Stimulated activated naive CD8-positive, alpha-beta T cell treated with anti-CD3 and anti-CD28 coated beads, Interleukin-15, Interleukin-2, amounts not matched to agents 100 ng/mL and 50 ng/mL, for 24 hours (primary cell): ENCODE measurements around the gene GFRA3.
"Not testable (repeated sequence)": the region's sequence is repeated elsewhere in the genome, so short reads cannot be mapped to it uniquely, and the experiment has no call there.

Experiments used
- H3K27ac Mint-ChIP-seq: one replicate; pipeline ENCODE4 v1.8.0; 2021; ENCODE audit warnings: mild to moderate bottlenecking, mixed read lengths
- H3K27me3 Mint-ChIP-seq: one replicate; pipeline ENCODE4 v1.8.0; 2021; ENCODE audit warnings: mixed read lengths
- H3K36me3 Mint-ChIP-seq: one replicate; pipeline ENCODE4 v1.8.0; 2021; ENCODE audit warnings: low read depth, mixed read lengths
- H3K4me1 Mint-ChIP-seq: one replicate; pipeline ENCODE4 v1.8.0; 2021; ENCODE audit warnings: low read depth, mixed read lengths
- H3K4me3 Mint-ChIP-seq: one replicate; pipeline ENCODE4 v1.8.0; 2021; ENCODE audit warnings: mild to moderate bottlenecking, mixed read lengths
- H3K9me3 Mint-ChIP-seq: one replicate; pipeline ENCODE4 v1.8.0; 2021; ENCODE audit warnings: mixed read lengths

GFRA3 gene

GRCh38 chr5:138271281-138271680 is 3.1 kb downstream of the GFRA3 start:
- peaks cover 9% of the 10 kb centered on the region for H3K4me1 Mint-ChIP-seq
- no peak overlapping the region for H3K4me3 Mint-ChIP-seq
- H3K27me3 Mint-ChIP-seq = peaks cover 44% of the 10 kb centered on the region
- no peak overlapping the region for H3K27ac Mint-ChIP-seq
- no peaks in the 10 kb centered on the region for H3K9me3 Mint-ChIP-seq
- H3K36me3 Mint-ChIP-seq = no peaks in the 10 kb centered on the region

DNA sequence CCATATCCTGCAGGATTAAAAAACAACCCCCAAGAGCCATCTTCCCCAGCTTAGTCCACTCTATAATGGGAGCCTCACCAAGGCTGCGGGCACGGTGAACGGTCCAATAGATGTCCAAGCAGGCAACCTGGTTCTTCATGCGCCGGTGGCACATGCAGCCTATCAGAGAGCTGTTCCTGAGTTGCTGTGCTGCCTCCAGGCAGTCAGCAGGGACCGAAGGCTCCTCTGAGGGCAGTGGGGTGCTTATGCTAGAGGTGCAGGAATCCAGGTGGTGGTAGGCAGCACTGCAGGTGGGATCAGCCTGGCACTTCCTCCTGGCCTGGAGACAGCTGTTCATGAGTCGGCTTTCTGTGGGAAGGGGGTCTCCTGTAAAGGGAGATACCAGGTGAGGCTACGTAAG is 10.2 kb downstream of the GFRA3 start:
- Mint-ChIP-seq H3K27ac (no peak overlapping the region), H3K9me3 (no peaks in the 10 kb centered on the region), H3K27me3 (peaks cover 28% of the 10 kb centered on the region), H3K4me1 (peaks cover 8% of the 10 kb centered on the region), H3K36me3 (no peaks in the 10 kb centered on the region), H3K4me3 (no peak overlapping the region)

- no peak overlapping the region for H3K27ac Mint-ChIP-seq
- peaks cover 8% of the 10 kb centered on the region for H3K4me1 Mint-ChIP-seq
- H3K36me3 Mint-ChIP-seq = no peaks in the 10 kb centered on the region
- H3K9me3 Mint-ChIP-seq = no peaks in the 10 kb centered on the region
- H3K27me3 Mint-ChIP-seq = peaks cover 28% of the 10 kb centered on the region
- no peak overlapping the region for H3K4me3 Mint-ChIP-seq
Observed at GRCh38 chr5:138263581-138263980, 10.8 kb downstream of the GFRA3 start.

- Mint-ChIP-seq H3K27me3 (peaks cover 8% of the 10 kb centered on the region), H3K4me3 (no peak overlapping the region), H3K36me3 (no peaks in the 10 kb centered on the region), H3K4me1 (peaks cover 7% of the 10 kb centered on the region), H3K27ac (no peak overlapping the region), H3K9me3 (no peaks in the 10 kb centered on the region)
Observed at GRCh38 chr5:138258704-138259292, 15.6 kb downstream of the GFRA3 start.

DNA sequence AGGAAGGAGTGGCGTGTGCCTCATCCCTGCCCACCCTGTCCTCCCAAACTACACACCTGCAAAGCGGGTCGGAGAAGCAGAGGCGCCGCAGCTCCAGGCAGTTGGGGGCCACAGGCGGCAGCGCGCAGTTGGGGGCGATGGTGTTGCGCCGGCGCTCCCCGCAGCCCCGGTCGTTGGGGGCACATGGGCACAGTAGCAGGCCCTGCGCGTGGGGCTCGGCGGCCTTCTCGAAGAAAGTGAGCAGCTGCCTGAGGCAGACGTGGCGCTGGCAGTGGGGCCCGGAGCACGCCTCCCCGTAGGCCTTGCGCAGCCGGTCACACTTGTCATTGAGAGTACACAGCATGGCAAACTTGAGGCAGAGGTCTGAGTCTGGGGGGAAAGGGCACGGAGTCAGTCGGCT is 16.8 kb downstream of the GFRA3 start:
- no peak overlapping the region for H3K4me3 Mint-ChIP-seq
- H3K9me3 Mint-ChIP-seq = no peaks in the 10 kb centered on the region
- no peak overlapping the region for H3K27ac Mint-ChIP-seq
- no peaks in the 10 kb centered on the region for H3K36me3 Mint-ChIP-seq
- peaks cover 8% of the 10 kb centered on the region for H3K27me3 Mint-ChIP-seq
- no peaks in the 10 kb centered on the region for H3K4me1 Mint-ChIP-seq

- no peaks in the 10 kb centered on the region for H3K36me3 Mint-ChIP-seq
- no peaks in the 10 kb centered on the region for H3K9me3 Mint-ChIP-seq
- H3K4me1 Mint-ChIP-seq = no peaks in the 10 kb centered on the region
- no peak overlapping the region for H3K4me3 Mint-ChIP-seq
- no peak overlapping the region for H3K27ac Mint-ChIP-seq
- peaks cover 9% of the 10 kb centered on the region for H3K27me3 Mint-ChIP-seq
Observed at GRCh38 chr5:138252944-138253343, 21.5 kb downstream of the GFRA3 start.

GRCh38 chr5:138247800-138248199 is 26.6 kb downstream of the GFRA3 start:
- not testable (repeated sequence) for H3K36me3 Mint-ChIP-seq, H3K4me3 Mint-ChIP-seq, H3K27ac Mint-ChIP-seq, H3K4me1 Mint-ChIP-seq, H3K9me3 Mint-ChIP-seq
- H3K27me3 Mint-ChIP-seq = peaks cover 26% of the 10 kb centered on the region

DNA sequence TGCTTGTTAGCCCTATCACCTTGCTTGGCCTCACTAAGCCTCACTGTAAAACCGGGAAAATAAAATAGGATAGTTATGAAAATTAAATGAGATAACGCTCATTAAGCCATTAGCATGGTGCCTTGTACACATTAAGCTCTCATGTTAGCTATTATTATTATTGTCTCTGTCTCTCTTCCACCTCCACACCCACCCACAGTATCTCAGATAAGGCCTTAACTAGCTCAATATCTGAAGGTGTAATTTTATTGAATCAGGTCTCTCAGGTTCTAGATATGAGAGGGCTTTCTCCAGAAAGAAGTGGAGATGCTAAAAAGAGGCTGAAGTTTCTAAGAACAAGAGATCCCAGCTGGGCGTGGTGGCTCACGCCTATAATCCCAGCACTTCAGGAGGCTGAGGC is 27.6 kb downstream of the GFRA3 start:
- no peaks in the 10 kb centered on the region for H3K9me3 Mint-ChIP-seq
- H3K4me3 Mint-ChIP-seq = no peak overlapping the region
- no peak overlapping the region for H3K27ac Mint-ChIP-seq
- H3K27me3 Mint-ChIP-seq = peaks cover 32% of the 10 kb centered on the region
- H3K4me1 Mint-ChIP-seq = no peaks in the 10 kb centered on the region
- H3K36me3 Mint-ChIP-seq = no peaks in the 10 kb centered on the region

GRCh38 chr5:138246334-138246733 is 28.1 kb downstream of the GFRA3 start:
- H3K4me1 Mint-ChIP-seq = peaks cover 4% of the 10 kb centered on the region
- H3K36me3 Mint-ChIP-seq = no peaks in the 10 kb centered on the region
- no peak overlapping the region for H3K4me3 Mint-ChIP-seq
- H3K9me3 Mint-ChIP-seq = no peaks in the 10 kb centered on the region
- no peak overlapping the region for H3K27ac Mint-ChIP-seq
- peaks cover 36% of the 10 kb centered on the region for H3K27me3 Mint-ChIP-seq

- H3K36me3 Mint-ChIP-seq = no peaks in the 10 kb centered on the region
- peaks cover 42% of the 10 kb centered on the region for H3K27me3 Mint-ChIP-seq
- no peaks in the 10 kb centered on the region for H3K9me3 Mint-ChIP-seq
- peaks cover 10% of the 10 kb centered on the region for H3K4me1 Mint-ChIP-seq
- no peak overlapping the region for H3K27ac Mint-ChIP-seq
- H3K4me3 Mint-ChIP-seq = no peak overlapping the region
Observed at GRCh38 chr5:138245717-138246116, 28.7 kb downstream of the GFRA3 start.

DNA sequence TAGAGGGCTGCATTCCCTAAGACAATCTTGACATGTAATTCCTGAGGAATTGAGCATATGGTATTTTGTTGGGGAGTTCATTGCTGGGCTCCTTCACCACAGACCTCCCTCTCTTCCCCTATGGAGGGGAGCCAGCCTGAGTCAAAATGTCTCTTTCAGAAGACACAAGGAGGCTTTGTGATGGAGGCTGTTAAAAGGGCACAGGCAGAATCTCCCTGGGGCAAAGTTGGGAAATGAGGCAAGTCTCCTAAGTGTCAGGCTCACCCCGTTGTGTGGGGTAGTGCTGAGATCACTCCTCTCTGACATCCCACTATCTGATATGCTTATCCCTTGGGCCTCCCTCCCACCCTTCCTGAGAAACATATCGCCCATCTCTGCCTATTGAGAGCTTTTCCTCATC is 30.6 kb downstream of the GFRA3 start:
- H3K4me1 Mint-ChIP-seq = peaks cover 20% of the 10 kb centered on the region
- H3K9me3 Mint-ChIP-seq = no peaks in the 10 kb centered on the region
- no peaks in the 10 kb centered on the region for H3K36me3 Mint-ChIP-seq
- peaks cover 53% of the 10 kb centered on the region for H3K27me3 Mint-ChIP-seq
- no peak overlapping the region for H3K4me3 Mint-ChIP-seq
- H3K27ac Mint-ChIP-seq = no peak overlapping the region

- peaks cover 60% of the 10 kb centered on the region for H3K27me3 Mint-ChIP-seq
- no peak overlapping the region for H3K27ac Mint-ChIP-seq
Observed at GRCh38 chr5:138241688-138242571, 32.5 kb downstream of the GFRA3 start.

DNA sequence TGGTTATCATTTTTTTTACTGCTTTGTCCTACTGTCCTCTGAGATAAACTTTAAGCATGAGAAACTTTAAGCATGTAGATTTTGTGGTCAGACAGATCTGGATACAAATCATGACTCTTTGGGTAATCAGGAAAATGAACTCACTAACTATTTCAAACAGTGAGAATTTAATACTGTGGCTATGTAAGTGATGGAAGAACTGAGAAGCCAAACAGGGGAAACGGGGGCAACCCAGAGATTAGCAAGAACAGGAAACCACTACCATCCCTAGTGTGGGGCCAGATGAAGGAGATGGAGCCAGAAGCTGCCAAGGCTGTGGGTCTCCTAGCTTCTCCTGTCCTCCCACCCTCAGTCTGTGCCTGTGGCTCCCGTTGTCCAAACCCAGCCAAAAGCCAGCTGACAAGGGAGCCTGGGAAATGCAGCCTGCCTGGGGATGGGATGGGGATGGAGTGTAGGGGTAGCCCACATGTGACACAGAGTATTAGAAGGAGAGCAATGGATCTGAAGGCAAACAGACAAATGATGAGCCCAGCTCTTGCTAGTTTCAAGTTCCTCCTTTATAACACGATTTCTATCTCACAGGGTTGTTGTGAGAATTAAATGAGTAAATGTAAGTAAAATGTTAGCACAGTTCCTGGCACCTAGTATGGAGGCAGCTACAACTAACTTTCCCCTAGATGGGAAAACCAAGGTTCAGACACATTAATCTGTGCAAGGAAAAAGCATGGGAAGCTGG is 33.6 kb downstream of the GFRA3 start:
- Mint-ChIP-seq H3K36me3 (no peaks in the 10 kb centered on the region), H3K27me3 (peaks cover 57% of the 10 kb centered on the region), H3K9me3 (no peaks in the 10 kb centered on the region), H3K4me1 (peaks cover 20% of the 10 kb centered on the region), H3K4me3 (peak overlapping the region; percentile 11), H3K27ac (no peak overlapping the region)

More at GRCh38 chr5:138241688-138242571, 32.5 kb downstream of the GFRA3 start:
- no peaks in the 10 kb centered on the region for H3K36me3 Mint-ChIP-seq
- peak overlapping the region; percentile 32 for H3K4me3 Mint-ChIP-seq
- no peaks in the 10 kb centered on the region for H3K9me3 Mint-ChIP-seq
- H3K4me1 Mint-ChIP-seq = peaks cover 20% of the 10 kb centered on the region

DNA sequence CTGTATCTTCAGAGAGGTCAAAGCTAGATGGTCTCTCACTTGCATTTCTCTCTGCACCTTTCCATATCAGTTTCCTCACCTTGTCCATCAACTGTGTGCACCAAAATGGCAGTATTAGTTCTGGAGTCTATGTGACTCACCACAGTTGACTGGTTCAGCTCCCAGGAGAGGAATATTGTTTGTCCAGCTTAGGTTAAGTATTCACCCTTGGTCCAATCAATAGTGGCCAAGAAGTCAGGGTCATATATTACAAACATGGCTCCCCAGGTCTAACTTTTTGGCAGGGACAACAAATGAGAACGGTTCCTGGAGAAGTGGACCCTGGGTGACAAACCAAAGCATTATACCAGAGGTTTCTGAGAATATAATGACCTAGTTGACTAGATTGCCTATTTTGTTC is 36.4 kb downstream of the GFRA3 start:
- Mint-ChIP-seq H3K27me3 (peaks cover 44% of the 10 kb centered on the region), H3K27ac (no peak overlapping the region), H3K4me1 (peaks cover 20% of the 10 kb centered on the region), H3K36me3 (no peaks in the 10 kb centered on the region), H3K4me3 (no peak overlapping the region), H3K9me3 (no peaks in the 10 kb centered on the region)

GRCh38 chr5:138234651-138235050 is 39.8 kb downstream of the GFRA3 start:
- no peaks in the 10 kb centered on the region for H3K9me3 Mint-ChIP-seq
- H3K4me3 Mint-ChIP-seq = no peak overlapping the region
- H3K36me3 Mint-ChIP-seq = no peaks in the 10 kb centered on the region
- H3K27ac Mint-ChIP-seq = no peak overlapping the region
- peaks cover 32% of the 10 kb centered on the region for H3K27me3 Mint-ChIP-seq
- H3K4me1 Mint-ChIP-seq = peaks cover 5% of the 10 kb centered on the region
